GM12878 (cell line): ENCODE measurements around the gene PPFIA3. TPM values are rescaled to one million over a fixed set of nuclear protein-coding genes. Genes with fewer than 3 reads are reported as not detected.

Experiments used
- ATAC-seq: fragments of 200-7000 bp; cut with Tn5 transposase; 3 replicates; pipeline ENCODE4 v1.9.1; 2020; ENCODE audit warnings: mild to moderate bottlenecking, moderate library complexity
- BruUV-seq: library from RNA; stranded (reverse); fragments of 400-500 nt; replicated peaks from 2 replicates; lab custom pipeline; 2021; lab: Mats Ljungman, UMichigan
- CTCF ChIA-PET: fragments of 300-600 bp; sonication (Branson Sonifier 250); formaldehyde crosslinking; extraction: SDS; loops from one replicate; lab custom pipeline; 2021; ENCODE audit warnings: inconsistent platforms; lab: Yijun Ruan, JAX
- POLR2A ChIA-PET: fragments of 350-600 bp; formaldehyde crosslinking; extraction: SDS; loops from one replicate; lab custom pipeline; 2021; ENCODE audit warnings: inconsistent platforms; lab: Charles Lee
- RAD21 ChIA-PET: fragments of 300-600 bp; sonication (Branson Sonifier 250); formaldehyde crosslinking; loops from one replicate; lab custom pipeline; 2023; ENCODE audit warnings: antibody characterized with exemption; ENCODE audit not compliant: unreplicated experiment; lab: Charles Lee
- SMC1A ChIA-PET: fragments of 300-600 bp; sonication (Branson Sonifier 250); formaldehyde crosslinking; loops from one replicate; lab custom pipeline; 2023; ENCODE audit not compliant: unreplicated experiment, uncharacterized antibody; lab: Charles Lee
- DNase-seq: peaks from one replicate; pipeline ENCODE4 v3.0.0-alpha.2; 2011; ENCODE audit warnings: low read depth, low spot score
- FAIRE-seq: peaks from 3 replicates; lab custom pipeline; 2011; peaks lifted over from hg19 to GRCh38; lab: Jason Lieb, UNC
- H2AFZ ChIP-seq: 2 replicates; pipeline ENCODE4 v1.6.0; 2011; ENCODE audit warnings: low read depth, low read length, control low read depth; ENCODE audit not compliant: control insufficient read depth
- H3K27ac ChIP-seq: 2 replicates; pipeline ENCODE4 v1.5.1; 2011; ENCODE audit warnings: control low read depth; ENCODE audit not compliant: control insufficient read depth, insufficient read depth
- H3K27me3 ChIP-seq, 2 experiments: replicated peaks in 1 of 2; 2 replicates each; pipeline versions ENCODE4 v1.6.0 to v1.6.1; 2011; ENCODE audit warnings: low read length in 1 of 2; ENCODE audit not compliant: control insufficient read depth in 2 of 2, insufficient read depth in 2 of 2
- H3K36me3 ChIP-seq, 2 experiments: 2 replicates each; pipeline ENCODE4 v1.5.1; 2011; ENCODE audit warnings: low read length in 1 of 2; ENCODE audit not compliant: control insufficient read depth in 2 of 2, insufficient read depth in 2 of 2
- H3K4me1 ChIP-seq: 2 replicates; pipeline ENCODE4 v1.6.1; 2011; ENCODE audit warnings: mild to moderate bottlenecking, low read length, moderate library complexity, mixed read lengths; ENCODE audit not compliant: control insufficient read depth, insufficient read depth
- H3K4me2 ChIP-seq: 2 replicates; pipeline ENCODE4 v1.6.0; 2011; ENCODE audit warnings: control low read depth; ENCODE audit not compliant: control insufficient read depth, insufficient read depth
- H3K4me3 ChIP-seq: fragments of 200-600 bp; sonication (generic); 2 replicates; pipeline ENCODE4 v1.5.1; 2016
- H3K79me2 ChIP-seq: 2 replicates; pipeline ENCODE4 v1.6.0; 2011; ENCODE audit warnings: low read length; ENCODE audit not compliant: control insufficient read depth, insufficient read depth
- H3K9ac ChIP-seq: 2 replicates; pipeline ENCODE4 v1.8.0; 2011; ENCODE audit warnings: low read length, control low read depth, mixed read lengths; ENCODE audit not compliant: control insufficient read depth, insufficient read depth
- H3K9me3 ChIP-seq: replicated peaks from 3 replicates; pipeline ENCODE4 v1.5.1; 2011; ENCODE audit warnings: mild to moderate bottlenecking, low read length; ENCODE audit not compliant: control insufficient read depth, insufficient read depth
- H4K20me1 ChIP-seq: 2 replicates; pipeline ENCODE4 v1.6.0; 2011; ENCODE audit not compliant: control insufficient read depth, insufficient read depth
- BRCA1 ChIP-seq: IDR thresholded peaks from 2 replicates; pipeline ENCODE4 v1.6.1; 2011; ENCODE audit warnings: low read depth, low read length, improper control_type of control experiment
- E2F8 ChIP-seq: fragments of 450-650 bp; IDR thresholded peaks from 2 replicates; pipeline ENCODE4 v1.6.1; 2018; ENCODE audit warnings: mild to moderate bottlenecking, low read depth, moderate library complexity; ENCODE audit not compliant: partially characterized antibody
- IRF5 ChIP-seq: fragments of 450-650 bp; IDR thresholded peaks from 2 replicates; pipeline ENCODE4 v1.6.1; 2017; ENCODE audit warnings: borderline replicate concordance
- RELB ChIP-seq: fragments of 450-650 bp; IDR thresholded peaks from 2 replicates; pipeline ENCODE4 v1.6.1; 2017; ENCODE audit warnings: low read depth, mild to moderate bottlenecking, moderate library complexity
- TCF3 ChIP-seq: IDR thresholded peaks from 2 replicates; pipeline ENCODE4 v1.6.1; 2012; ENCODE audit warnings: low read depth, mild to moderate bottlenecking, low read length, borderline replicate concordance; ENCODE audit not compliant: insufficient read depth
- ZNF207 ChIP-seq: fragments of 450-650 bp; IDR thresholded peaks from 2 replicates; pipeline ENCODE4 v1.6.1; 2014; ENCODE audit warnings: antibody characterized with exemption, mild to moderate bottlenecking, borderline replicate concordance
- WGBS: methylation state at CpG from one replicate; pipeline ENCODE4 v1.1.6; 2016; ENCODE audit warnings: low lambda C conversion rate; ENCODE audit not compliant: insufficient replicate concordance, insufficient coverage; ENCODE audit errors: missing lambda C conversion rate; 5-methylcytosine and 5-hydroxymethylcytosine counted together
- in situ Hi-C: fragments of 300-500 bp; cut with MboI; formaldehyde crosslinking; loops from 9 replicates; pipeline ENCODE4 v1.14.3; 2018; ENCODE audit warnings: mixed read lengths
- intact Hi-C: fragments of 100-400 bp; cut with micrococcal nuclease; formaldehyde crosslinking; loops from one replicate; pipeline ENCODE4 v1.14.2; 2022; ENCODE audit not compliant: unreplicated experiment
- polyA plus RNA-seq, 11 experiments: library from polyadenylated mRNA; depleted of rRNA in 4 of 11; unstranded in 6 of 11; stranded (reverse) in 5 of 11; fragments of >200 nt; fragmentation: Nextera tagmentation in 4 of 11; fragmentation: Illumina TruSeq in 1 of 11; extraction: Ambion mirVana in 4 of 11; extraction: Trizol in 1 of 11; gene quantifications; 1 replicate in 1 of 11; 2 replicates in 10 of 11; pipeline versions ENCODE4 v1.2.1 to v1.2.3, GENCODE V29; 2011 to 2016; ENCODE audit warnings: inconsistent platforms in 2 of 11, missing spikeins in 2 of 11, low read depth in 1 of 11
- total RNA-seq, 4 experiments: library from RNA; depleted of rRNA in 3 of 4; stranded (reverse); fragments of >200 nt in 3 of 4; fragmentation: Illumina TruSeq in 1 of 4; extraction: Trizol in 1 of 4; gene quantifications; 2 replicates each; pipeline versions ENCODE4 v1.2.1 to v1.2.3, GENCODE V29; 2013 to 2021
- TF ChIP-seq, protein P1 (sequence below): fragments of 150-350 bp; IDR thresholded peaks from 2 replicates; pipeline ENCODE4 v1.6.1; 2014; ENCODE audit warnings: mild to moderate bottlenecking, low read depth, low read length
- TF ChIP-seq, protein P2 (sequence below): IDR thresholded peaks from 2 replicates; pipeline ENCODE4 v1.6.1; 2012; ENCODE audit warnings: low read depth, low read length, improper control_type of control experiment
- TF ChIP-seq, protein P3 (sequence below): IDR thresholded peaks from 2 replicates; pipeline ENCODE4 v1.6.1; 2012; ENCODE audit warnings: mild to moderate bottlenecking, low read depth, low read length

PPFIA3 gene
- total and polyA plus RNA-seq, 10 of the 15 experiments (the other 5 are each of a cell fraction or from before 2014, with no cell fraction given): 0.11 to 1.7 (median 0.73) TPM; not detected in 3

DNA sequence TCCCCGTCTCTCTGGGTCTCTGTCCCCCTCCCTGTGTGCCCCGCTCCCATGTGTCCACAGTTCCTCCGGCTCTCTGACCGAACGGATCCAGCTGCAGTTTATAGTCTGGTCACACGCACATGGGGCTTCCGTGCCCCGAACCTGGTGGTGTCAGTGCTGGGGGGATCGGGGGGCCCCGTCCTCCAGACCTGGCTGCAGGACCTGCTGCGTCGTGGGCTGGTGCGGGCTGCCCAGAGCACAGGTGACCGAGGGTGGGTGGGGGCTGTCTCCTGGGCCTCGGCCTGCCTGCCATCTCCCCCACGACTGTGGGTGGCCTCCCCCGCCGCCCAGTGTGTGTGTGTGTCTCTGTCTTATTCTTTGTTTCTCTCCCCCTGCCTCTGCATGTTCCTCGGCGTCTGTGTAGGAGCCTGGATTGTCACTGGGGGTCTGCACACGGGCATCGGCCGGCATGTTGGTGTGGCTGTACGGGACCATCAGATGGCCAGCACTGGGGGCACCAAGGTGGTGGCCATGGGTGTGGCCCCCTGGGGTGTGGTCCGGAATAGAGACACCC lies 48.6 kb downstream of the PPFIA3 start:
- Histone ChIP-seq H2AFZ (no peak overlapping the region), H3K27me3 (no peaks in the 10 kb centered on the region), H3K79me2 (no peaks in the 10 kb centered on the region), H3K27ac (no peak overlapping the region), H3K9ac (no peak overlapping the region), H3K9me3 (no peaks in the 10 kb centered on the region), H3K36me3 (no peaks in the 10 kb centered on the region), H3K4me2 (no peak overlapping the region), H3K4me1 (no peaks in the 10 kb centered on the region), H4K20me1 (no peaks in the 10 kb centered on the region), H3K4me3 (no peak overlapping the region)
- ATAC-seq (no peak), FAIRE-seq (no peak), DNase-seq (no peak)
- ChIA-PET RAD21 (no interaction called here), POLR2A (no interaction called here), SMC1A (no interaction called here), CTCF (no interaction called here)
- in situ Hi-C loops (no loop called here), intact Hi-C loops (no loop called here)
- 46% methylated on average over 20 of the region's 25 CpGs for WGBS
- no TSS peak for BruUV-seq
- TF ChIP-seq, protein P1, sequence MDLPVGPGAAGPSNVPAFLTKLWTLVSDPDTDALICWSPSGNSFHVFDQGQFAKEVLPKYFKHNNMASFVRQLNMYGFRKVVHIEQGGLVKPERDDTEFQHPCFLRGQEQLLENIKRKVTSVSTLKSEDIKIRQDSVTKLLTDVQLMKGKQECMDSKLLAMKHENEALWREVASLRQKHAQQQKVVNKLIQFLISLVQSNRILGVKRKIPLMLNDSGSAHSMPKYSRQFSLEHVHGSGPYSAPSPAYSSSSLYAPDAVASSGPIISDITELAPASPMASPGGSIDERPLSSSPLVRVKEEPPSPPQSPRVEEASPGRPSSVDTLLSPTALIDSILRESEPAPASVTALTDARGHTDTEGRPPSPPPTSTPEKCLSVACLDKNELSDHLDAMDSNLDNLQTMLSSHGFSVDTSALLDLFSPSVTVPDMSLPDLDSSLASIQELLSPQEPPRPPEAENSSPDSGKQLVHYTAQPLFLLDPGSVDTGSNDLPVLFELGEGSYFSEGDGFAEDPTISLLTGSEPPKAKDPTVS: no peak
- TF ChIP-seq BRCA1 (no peak), E2F8 (no peak), RELB (no peak), TCF3 (no peak), ZNF207 (no peak), IRF5 (no peak)
- TF ChIP-seq, protein P2, sequence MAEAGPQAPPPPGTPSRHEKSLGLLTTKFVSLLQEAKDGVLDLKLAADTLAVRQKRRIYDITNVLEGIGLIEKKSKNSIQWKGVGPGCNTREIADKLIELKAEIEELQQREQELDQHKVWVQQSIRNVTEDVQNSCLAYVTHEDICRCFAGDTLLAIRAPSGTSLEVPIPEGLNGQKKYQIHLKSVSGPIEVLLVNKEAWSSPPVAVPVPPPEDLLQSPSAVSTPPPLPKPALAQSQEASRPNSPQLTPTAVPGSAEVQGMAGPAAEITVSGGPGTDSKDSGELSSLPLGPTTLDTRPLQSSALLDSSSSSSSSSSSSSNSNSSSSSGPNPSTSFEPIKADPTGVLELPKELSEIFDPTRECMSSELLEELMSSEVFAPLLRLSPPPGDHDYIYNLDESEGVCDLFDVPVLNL: no peak
- TF ChIP-seq, protein P3, sequence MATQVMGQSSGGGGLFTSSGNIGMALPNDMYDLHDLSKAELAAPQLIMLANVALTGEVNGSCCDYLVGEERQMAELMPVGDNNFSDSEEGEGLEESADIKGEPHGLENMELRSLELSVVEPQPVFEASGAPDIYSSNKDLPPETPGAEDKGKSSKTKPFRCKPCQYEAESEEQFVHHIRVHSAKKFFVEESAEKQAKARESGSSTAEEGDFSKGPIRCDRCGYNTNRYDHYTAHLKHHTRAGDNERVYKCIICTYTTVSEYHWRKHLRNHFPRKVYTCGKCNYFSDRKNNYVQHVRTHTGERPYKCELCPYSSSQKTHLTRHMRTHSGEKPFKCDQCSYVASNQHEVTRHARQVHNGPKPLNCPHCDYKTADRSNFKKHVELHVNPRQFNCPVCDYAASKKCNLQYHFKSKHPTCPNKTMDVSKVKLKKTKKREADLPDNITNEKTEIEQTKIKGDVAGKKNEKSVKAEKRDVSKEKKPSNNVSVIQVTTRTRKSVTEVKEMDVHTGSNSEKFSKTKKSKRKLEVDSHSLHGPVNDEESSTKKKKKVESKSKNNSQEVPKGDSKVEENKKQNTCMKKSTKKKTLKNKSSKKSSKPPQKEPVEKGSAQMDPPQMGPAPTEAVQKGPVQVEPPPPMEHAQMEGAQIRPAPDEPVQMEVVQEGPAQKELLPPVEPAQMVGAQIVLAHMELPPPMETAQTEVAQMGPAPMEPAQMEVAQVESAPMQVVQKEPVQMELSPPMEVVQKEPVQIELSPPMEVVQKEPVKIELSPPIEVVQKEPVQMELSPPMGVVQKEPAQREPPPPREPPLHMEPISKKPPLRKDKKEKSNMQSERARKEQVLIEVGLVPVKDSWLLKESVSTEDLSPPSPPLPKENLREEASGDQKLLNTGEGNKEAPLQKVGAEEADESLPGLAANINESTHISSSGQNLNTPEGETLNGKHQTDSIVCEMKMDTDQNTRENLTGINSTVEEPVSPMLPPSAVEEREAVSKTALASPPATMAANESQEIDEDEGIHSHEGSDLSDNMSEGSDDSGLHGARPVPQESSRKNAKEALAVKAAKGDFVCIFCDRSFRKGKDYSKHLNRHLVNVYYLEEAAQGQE: no peak
